Left ventricle myocardium inferior (tissue), 1 donor: Measurements from ENCODE around the gene PGLYRP4. TPM values are rescaled to one million over a fixed set of nuclear protein-coding genes. Genes with fewer than 3 reads are reported as not detected.

Experiments used
- DNase-seq: peaks from one replicate; pipeline ENCODE4 v3.0.0-alpha.2; 2020
- H3K27ac ChIP-seq: fragments of 200-600 bp; replicated peaks from 2 replicates; pipeline ENCODE4 v1.8.0; 2021
- H3K27me3 ChIP-seq: fragments of 200-600 bp; 2 replicates; pipeline ENCODE4 v1.8.0; 2021; ENCODE audit warnings: low read depth
- H3K36me3 ChIP-seq: fragments of 200-600 bp; 2 replicates; pipeline ENCODE4 v1.8.0; 2021
- H3K4me1 ChIP-seq: fragments of 200-600 bp; 2 replicates; pipeline ENCODE4 v1.8.0; 2021
- H3K4me3 ChIP-seq: fragments of 200-600 bp; 2 replicates; pipeline ENCODE4 v1.8.0; 2021; ENCODE audit warnings: mild to moderate bottlenecking, moderate library complexity
- H3K9me3 ChIP-seq: fragments of 200-600 bp; replicated peaks from 2 replicates; pipeline ENCODE4 v1.8.0; 2021
- intact Hi-C: fragments of 100-400 bp; cut with micrococcal nuclease; formaldehyde crosslinking; loops from one replicate; pipeline ENCODE4 v1.11.0; 2022
- total RNA-seq: library from RNA; stranded (reverse); fragmentation: NEBNext Ultra II Directional; extraction: Animal tissue kit (Norgen Biotek cat#: 25700); gene quantifications from one replicate; pipeline ENCODE4 v1.2.1, GENCODE V29; 2021
- TF ChIP-seq, protein P1 (sequence below): fragments of 200-600 bp; IDR thresholded peaks from 2 replicates; pipeline ENCODE4 v1.8.0; 2021; ENCODE audit warnings: antibody characterized with exemption, mild to moderate bottlenecking, borderline replicate concordance
- donor health status: DM: no; HTN: yes; CAD: no; lungs with severe emphysema.

PGLYRP4 gene
- total RNA-seq, 1 donor from 2014 or later: not detected

GRCh38 chr1:153358691-153358975 lies 10.0 kb upstream of the PGLYRP4 start:
- DNase-seq: no peak
- TF ChIP-seq, protein P1, sequence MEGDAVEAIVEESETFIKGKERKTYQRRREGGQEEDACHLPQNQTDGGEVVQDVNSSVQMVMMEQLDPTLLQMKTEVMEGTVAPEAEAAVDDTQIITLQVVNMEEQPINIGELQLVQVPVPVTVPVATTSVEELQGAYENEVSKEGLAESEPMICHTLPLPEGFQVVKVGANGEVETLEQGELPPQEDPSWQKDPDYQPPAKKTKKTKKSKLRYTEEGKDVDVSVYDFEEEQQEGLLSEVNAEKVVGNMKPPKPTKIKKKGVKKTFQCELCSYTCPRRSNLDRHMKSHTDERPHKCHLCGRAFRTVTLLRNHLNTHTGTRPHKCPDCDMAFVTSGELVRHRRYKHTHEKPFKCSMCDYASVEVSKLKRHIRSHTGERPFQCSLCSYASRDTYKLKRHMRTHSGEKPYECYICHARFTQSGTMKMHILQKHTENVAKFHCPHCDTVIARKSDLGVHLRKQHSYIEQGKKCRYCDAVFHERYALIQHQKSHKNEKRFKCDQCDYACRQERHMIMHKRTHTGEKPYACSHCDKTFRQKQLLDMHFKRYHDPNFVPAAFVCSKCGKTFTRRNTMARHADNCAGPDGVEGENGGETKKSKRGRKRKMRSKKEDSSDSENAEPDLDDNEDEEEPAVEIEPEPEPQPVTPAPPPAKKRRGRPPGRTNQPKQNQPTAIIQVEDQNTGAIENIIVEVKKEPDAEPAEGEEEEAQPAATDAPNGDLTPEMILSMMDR: no peak
- Histone ChIP-seq H3K4me3 (peak overlapping the region; percentile 30), H3K36me3 (no peaks in the 10 kb centered on the region), H3K27me3 (peaks cover under 1% of the 10 kb centered on the region), H3K9me3 (no peaks in the 10 kb centered on the region), H3K4me1 (peaks cover 17% of the 10 kb centered on the region), H3K27ac (peak overlapping the region; percentile 27)
- intact Hi-C loops: no loop called here

- Histone ChIP-seq H3K4me1 (peaks cover 17% of the 10 kb centered on the region), H3K4me3 (peak within 1 kb of the TSS; percentile 30), H3K27ac (peak within 1 kb of the TSS; percentile 27), H3K36me3 (no peaks in the 10 kb centered on the region), H3K27me3 (peaks cover 6% of the 10 kb centered on the region), H3K9me3 (no peaks in the 10 kb centered on the region)
- intact Hi-C loops: no loop called here
- no peak for DNase-seq
- TF ChIP-seq, protein P1: no peak
Observed at GRCh38 chr1:153357853-153358690, 9.4 kb upstream of the PGLYRP4 start, which contains the start of gene S100A9. Gene S100A9 (plus strand): TSS chr1:153357854. CDS start chr1:153358284, 430 bp downstream.

DNA sequence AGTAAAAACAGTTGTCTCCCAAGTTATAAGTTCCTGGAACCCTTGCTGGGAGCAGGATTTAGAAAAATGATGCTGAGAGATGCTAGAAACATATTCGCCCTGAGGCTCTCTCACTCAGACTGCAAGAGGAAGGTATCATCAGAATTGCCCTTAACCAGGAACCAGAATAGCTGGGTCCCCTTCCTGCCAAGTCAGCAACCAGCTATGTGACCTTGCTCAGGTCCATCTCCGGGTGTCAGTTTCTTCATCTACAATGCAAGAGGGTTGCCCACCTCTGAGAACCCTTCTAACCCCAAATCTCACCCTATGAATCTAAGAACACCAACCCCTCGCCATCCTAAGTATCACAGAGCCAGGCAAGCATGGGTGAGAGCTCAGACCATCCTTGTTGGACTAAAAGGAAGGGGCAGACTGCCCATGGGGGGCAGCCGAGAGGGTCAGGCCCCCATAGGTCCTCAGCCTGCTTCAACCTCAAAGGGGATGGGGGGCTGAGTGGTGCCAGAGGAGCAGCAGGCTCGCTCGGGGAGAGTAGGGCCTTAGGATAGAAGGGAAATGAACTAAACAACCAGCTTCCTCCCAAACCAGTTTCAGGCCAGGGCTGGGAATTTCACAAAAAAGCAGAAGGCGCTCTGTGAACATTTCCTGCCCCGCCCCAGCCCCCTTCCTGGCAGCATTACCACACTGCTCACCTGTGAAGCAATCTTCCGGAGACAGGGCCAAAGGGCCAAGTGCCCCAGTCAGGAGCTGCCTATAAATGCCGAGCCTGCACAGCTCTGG lies 8.6 kb upstream of the PGLYRP4 start:
- Histone ChIP-seq H3K36me3 (no peaks in the 10 kb centered on the region), H3K27ac (peak overlapping the region; percentile 27), H3K4me1 (peaks cover 17% of the 10 kb centered on the region), H3K4me3 (no peak overlapping the region), H3K27me3 (peaks cover 9% of the 10 kb centered on the region), H3K9me3 (no peaks in the 10 kb centered on the region)
- TF ChIP-seq, protein P1: no peak
- DNase-seq: peak; percentile 65
- intact Hi-C loops: no loop called here

DNA sequence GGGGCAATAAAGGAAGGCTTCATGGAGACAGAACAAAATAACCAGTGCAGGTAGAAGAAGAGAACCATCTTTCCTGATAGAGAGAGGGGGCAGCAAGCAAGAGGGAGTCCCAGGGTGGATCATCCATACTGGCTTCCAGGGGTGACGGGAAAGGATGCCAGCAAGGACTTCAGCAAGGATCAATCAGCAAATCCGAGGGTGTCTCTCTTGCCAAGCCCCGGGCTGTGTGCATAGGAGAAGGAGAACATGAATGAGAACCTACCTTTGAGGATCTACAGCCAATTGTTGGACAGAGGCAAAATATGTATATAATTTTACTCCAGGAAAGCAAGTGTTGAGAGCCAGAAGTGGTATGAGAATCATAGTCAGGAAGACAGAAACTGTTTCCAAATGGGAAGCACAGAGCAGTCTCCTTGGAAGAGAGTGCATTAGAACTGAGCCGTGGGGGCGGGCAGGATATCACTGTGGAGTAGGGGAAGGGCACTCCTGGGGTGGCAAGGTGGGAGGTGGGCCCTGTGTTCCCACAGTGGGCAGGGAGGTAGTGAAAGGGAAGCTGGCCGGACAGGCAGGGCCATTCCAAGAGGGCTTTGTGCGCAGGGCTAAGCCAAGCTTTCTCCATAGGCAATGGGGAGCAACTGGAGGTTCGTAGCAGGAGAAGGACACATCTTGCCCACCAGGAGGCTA lies 7.9 kb upstream of the PGLYRP4 start:
- Histone ChIP-seq H3K4me3 (no peak overlapping the region), H3K36me3 (no peaks in the 10 kb centered on the region), H3K27ac (no peak overlapping the region), H3K9me3 (no peaks in the 10 kb centered on the region), H3K4me1 (peaks cover 17% of the 10 kb centered on the region), H3K27me3 (peaks cover 16% of the 10 kb centered on the region)
- DNase-seq: no peak
- TF ChIP-seq, protein P1: no peak
- intact Hi-C loops: no loop called here

- Histone ChIP-seq H3K27ac (no peak overlapping the region), H3K9me3 (no peaks in the 10 kb centered on the region), H3K36me3 (no peaks in the 10 kb centered on the region), H3K4me3 (no peak overlapping the region), H3K4me1 (peaks cover 8% of the 10 kb centered on the region), H3K27me3 (peaks cover 26% of the 10 kb centered on the region)
- peak; percentile 61 for DNase-seq
- TF ChIP-seq, protein P1: peak; percentile 49
- intact Hi-C loops: no loop called here
Observed at GRCh38 chr1:153355445-153356071, 6.9 kb upstream of the PGLYRP4 start.
